Retinal pigment epithelial cell (primary cell): Measurements from ENCODE around the gene SPACA1.

Source experiments
- DNase-seq: peaks from one replicate; pipeline ENCODE4 v3.0.0-alpha.2; 2010; ENCODE audit warnings: low read depth
- H3K4me3 ChIP-seq: 2 replicates; pipeline ENCODE4 v1.5.1; 2011; ENCODE audit warnings: mild to moderate bottlenecking, low read length, control low read depth, moderate library complexity
- TF ChIP-seq, protein P1 (sequence below): conservative IDR thresholded peaks from 2 replicates; pipeline ENCODE4 v1.5.1; 2011; ENCODE audit warnings: low read depth, low read length, control low read depth, inconsistent platforms

SPACA1 gene

DNA sequence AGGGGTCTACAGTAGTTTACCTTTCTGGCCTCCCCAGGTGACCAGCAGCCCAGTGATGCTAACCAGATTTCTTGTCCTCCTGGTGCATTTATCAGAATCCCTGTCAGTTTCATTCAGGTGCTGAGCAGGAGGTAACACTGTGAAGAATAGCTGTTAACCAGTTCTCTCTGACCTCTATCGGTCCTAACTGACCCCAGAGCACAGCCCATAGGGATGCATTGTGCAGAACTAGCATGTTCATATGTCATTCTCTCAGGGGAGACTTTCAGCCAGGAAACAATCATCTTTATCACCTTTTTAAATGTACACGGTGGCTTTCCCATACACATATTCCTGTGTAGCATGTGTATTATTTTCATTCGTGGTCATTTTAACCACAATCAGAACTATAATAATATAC is 68.6 kb downstream of the SPACA1 start:
- DNase-seq, result no peak
- H3K4me3 ChIP-seq, result no peak overlapping the region
- TF ChIP-seq, protein P1, sequence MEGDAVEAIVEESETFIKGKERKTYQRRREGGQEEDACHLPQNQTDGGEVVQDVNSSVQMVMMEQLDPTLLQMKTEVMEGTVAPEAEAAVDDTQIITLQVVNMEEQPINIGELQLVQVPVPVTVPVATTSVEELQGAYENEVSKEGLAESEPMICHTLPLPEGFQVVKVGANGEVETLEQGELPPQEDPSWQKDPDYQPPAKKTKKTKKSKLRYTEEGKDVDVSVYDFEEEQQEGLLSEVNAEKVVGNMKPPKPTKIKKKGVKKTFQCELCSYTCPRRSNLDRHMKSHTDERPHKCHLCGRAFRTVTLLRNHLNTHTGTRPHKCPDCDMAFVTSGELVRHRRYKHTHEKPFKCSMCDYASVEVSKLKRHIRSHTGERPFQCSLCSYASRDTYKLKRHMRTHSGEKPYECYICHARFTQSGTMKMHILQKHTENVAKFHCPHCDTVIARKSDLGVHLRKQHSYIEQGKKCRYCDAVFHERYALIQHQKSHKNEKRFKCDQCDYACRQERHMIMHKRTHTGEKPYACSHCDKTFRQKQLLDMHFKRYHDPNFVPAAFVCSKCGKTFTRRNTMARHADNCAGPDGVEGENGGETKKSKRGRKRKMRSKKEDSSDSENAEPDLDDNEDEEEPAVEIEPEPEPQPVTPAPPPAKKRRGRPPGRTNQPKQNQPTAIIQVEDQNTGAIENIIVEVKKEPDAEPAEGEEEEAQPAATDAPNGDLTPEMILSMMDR, result no peak
